Hematopoietic multipotent progenitor cell (in vitro differentiated cells): Measurements from ENCODE around the gene WNT7B. TPM values are rescaled to one million over a fixed set of nuclear protein-coding genes. Genes with fewer than 3 reads are reported as not detected.

Source experiments
- DNase-seq, 3 donors: peaks; one replicate each; pipeline ENCODE4 v3.0.0-alpha.2; 2011 to 2015; ENCODE audit warnings: low read depth in 2 of 3, low spot score in 2 of 3
- total RNA-seq: library from RNA; depleted of rRNA; stranded (reverse); fragments of >200 nt; gene quantifications from one replicate; pipeline ENCODE4 v1.2.3, GENCODE V29; 2012

The WNT7B gene
- total RNA-seq, 1 donor, result under 0.01 TPM

GRCh38 chr22:45914309-45914708, 62.7 kb downstream of the WNT7B start:
- DNase-seq, result no peak

GRCh38 chr22:45912910-45913309, 64.1 kb downstream of the WNT7B start:
- DNase-seq, result no peak

- peak in 1 of 3 donors; percentile 17 for DNase-seq
These were observed 65.2 kb downstream of the WNT7B start for GRCh38 chr22:45911601-45912271.

DNA sequence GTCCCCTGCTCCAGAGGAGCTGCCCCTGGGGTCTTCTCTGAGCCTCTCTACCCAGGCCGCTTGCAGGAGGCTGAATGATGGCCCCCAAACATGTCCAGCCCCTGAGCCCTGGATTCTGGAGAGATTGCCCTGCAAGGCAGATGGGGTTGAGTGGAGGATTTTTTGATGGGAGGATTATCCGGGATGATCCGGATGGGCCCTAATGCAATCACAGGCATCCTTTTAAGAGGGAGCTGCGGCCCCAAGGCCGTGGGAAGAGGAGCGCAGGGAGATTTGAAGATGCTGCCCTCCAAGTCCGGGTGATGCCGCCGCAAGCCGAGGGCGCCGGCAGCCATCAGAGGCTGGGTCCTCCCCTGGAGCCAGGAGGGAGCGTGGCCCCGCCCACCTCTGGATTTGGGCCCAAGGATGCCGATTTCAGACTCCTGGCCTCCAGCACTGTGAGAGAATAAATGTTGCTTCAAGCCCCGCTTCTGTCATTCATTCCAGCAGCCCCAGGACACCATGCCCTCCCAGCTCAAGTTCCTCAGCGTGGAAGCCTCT, 66.0 kb downstream of the WNT7B start:
- no peak for DNase-seq

DNA sequence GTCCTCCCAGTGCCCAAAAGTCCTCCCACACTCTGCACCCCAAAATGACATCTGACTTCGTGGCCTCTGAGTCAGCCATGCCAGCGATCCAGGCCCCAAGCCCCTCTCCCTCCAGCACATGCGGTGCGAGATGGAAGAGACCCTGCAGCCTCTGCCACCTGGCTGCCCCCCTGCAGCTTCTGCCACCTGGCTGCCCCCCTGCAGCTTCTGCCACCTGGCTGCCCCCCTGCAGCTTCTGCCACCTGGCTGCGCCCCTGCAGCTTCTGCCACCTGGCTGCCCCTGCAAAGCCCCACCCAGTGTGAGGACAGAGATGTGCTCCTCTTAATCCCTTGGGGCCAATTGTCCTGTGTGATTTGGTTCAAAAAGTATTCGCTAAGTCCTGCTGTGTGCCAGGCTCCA, 68.0 kb downstream of the WNT7B start:
- DNase-seq, result no peak

DNA sequence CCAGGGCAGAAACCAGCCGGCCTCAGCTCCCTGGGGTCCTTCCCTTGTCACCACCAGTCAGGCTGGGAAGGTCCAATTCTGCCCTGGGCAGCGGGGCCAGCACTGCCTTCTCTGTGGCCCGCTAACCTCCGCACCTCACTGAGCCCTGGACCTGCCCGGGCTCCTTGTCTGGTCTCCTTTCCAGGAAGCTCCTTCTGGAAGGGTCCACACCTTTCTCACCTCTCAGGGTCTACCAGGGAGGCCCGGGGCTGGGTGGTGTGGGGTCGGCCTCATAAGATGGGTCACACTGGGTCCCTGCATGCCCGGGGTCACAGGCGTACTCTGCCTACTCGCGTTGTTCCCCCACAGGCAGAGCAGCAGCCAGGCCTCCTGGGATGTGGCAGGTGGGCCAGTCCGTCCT, 69.0 kb downstream of the WNT7B start:
- no peak for DNase-seq

- DNase-seq, result no peak
These were observed 69.6 kb downstream of the WNT7B start for GRCh38 chr22:45907378-45907777.

- DNase-seq, result no peak
These were observed 70.0 kb downstream of the WNT7B start for GRCh38 chr22:45906946-45907345.

DNA sequence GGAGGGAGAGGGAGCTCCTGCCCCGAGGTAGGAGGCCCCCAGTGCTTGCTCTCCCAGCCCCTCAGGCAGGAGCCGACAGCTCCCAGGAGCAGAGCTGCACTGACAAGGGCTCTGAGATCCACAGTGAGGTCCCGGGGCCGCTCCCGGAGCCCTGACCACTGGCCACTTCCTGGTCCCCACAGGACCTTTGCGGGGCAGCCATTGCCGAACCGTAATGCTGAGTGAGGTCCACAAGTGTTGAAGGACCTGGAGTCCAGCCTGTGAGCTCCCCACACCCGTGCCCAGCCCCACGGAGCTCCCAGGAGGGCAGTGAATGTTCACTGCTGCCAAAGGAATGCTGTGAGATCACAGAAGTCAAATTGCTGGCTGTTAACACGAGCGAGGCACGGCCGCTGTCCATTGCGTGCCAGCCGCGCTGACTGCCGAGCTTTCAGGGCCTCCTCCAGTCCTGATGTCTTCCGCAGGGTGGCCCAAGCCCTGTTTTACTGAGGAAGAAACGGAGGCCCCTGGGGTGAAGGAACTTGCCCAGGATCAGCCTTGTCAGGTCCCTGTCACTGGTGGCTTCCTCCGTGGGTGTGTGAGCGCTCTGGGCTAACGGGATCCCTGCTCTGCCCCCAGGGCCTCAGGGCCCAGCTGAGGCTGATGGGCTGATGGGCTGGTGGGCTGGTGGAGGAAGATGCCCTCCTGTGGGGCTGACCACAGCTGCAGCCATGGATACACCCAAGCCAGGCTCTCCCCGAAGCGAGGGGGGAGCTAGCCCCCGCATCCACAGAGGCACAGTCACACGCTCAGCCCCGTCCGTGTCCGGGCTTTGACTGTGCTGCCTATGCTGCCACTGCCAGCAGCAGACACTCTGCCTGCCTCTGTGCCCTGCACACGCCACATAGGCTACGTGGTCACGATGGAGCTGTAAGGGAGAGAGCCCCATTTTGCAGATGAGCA, 70.8 kb downstream of the WNT7B start:
- no peak for DNase-seq

DNA sequence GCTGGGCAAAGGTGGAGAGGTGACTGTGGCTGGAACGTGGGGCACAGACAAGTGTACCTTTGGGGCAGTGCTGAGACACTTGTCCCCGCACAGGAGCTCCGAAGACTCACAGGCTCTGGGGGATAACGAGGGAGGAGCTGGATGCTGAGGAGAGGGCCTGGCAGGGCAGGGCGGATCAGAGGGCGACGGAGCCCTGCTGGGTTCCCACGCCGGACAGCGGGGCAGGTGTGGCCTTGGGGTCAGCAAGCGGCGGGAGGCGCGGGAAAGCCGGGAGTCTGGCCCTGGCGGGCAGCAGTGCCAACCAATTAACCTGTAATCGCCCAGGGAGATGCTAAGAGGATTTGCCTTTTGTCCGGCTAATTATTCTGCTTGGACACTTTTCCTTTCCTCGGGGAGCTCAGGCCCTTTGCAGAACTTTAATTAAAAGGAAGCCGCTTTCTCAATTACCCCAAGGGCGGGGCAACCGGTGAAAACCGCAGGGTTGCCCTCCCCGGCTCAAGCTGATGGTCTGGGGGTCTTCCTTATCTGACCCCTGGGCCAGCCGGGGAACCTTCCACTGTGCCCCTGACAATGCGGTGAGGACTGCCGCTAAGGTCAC, 71.5 kb downstream of the WNT7B start:
- no peak for DNase-seq

DNA sequence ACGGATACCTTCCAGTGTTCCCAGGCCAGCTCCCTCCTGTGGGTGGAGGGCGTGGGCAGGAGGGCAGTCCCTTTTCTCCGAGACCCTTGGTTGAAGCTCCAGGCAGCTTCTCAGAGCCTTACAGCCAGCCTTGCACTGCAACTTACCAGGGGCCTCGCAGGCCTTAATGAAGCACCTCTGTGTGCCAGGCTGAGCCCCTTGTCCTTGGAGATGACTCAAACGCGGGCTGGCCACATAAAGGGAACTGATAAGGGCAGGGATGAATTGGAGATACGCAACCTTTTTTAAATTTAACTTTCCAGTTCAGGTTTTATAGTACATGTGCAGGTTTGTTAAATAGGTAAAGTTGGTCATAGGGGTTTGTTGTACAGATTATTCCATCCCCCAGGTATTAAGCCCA, 72.7 kb downstream of the WNT7B start:
- DNase-seq, result no peak

- DNase-seq, result peak in 2 of 3 donors; percentile 76 to 83
These were observed 73.4 kb downstream of the WNT7B start for GRCh38 chr22:45903355-45904135.

DNA sequence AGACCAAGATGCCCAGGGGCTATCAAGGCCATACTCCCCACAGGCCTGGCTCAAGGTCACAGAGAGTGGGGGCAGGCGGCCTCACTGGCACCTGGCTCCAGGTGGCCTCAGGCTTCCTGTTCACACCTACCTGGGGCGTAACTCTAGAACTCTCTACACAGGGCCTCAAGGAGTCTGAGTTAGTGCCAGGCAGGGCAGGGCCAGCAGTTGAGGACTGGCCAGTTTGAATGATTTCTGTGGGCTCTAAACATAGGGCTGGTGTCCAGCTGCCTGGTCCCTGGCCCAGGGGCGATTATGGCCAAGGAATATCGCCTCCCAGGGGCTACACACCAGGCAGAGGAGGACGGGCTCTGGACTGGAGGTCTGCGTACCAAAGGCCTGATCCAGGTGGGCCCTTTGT, 79.2 kb downstream of the WNT7B start:
- no peak for DNase-seq

DNA sequence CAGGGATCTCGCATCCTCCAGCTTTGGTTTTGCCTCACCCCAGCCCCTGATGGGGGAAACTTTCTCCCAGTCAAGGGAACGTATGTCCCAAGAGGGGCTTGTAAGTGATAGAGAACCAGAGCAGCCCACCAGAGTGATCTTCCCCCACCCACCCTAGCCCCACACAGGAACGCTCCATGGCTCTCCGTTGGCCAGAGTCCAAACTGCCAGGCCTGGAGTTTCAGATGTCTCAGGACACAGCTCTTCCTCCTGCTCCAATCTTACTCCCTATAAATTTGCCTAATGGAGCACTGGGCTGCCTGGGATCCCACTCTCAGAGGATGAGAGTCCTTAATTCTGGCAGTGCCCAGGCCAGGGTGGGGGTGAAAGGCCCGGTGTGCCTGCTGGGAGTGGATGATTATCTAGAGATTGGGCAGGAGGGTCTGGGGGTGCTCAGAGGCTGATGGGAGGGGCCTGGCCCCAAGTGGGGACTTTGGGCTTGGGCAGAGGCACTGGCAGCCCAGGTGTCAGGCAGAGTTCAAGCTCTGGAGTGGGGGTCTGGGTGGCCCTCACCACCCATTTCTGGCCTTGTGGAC, 79.9 kb downstream of the WNT7B start:
- DNase-seq, result no peak

DNA sequence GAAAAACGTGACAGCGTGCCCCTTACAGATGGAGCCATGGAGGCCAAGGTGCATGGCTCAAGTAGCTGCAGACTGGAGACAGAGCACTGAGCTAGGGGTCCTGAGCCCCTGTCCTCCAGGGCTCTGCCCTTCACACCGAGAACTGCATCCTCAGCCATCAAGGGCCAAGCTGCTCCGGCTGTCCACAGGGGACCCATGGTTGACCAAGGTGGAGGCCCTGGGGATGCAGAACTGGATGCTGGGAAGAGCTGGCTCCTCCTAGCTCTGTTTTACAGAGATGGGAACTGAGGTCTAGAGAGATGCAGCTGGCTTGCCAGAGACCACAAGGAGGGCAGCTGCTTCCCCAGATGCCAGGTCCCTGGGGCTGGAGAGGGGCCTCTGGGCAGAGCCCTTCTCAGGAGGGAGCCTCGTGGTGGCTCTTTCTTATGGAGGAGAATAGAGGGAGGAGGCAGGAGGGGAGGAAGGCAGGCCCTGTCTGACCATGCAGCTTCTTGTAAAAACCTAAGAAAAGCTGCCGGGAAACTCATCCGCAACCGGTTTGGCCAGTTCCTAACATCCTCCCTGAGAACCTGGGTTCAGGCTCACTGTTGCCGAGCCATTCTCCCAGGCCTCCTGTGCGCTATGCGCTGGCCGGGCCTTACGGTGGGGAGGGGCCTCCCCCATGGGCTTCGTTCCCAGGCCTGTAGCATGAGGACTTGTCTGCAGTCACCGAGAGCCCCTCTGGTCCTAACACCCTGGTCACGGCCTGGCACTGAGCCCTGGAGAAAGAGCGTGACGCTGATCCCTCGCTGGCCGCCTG, 80.6 kb downstream of the WNT7B start:
- DNase-seq, result no peak

GRCh38 chr22:45895436-45896152, 81.4 kb downstream of the WNT7B start:
- DNase-seq, result no peak

GRCh38 chr22:45893516-45893915, 83.4 kb downstream of the WNT7B start:
- no peak for DNase-seq

DNA sequence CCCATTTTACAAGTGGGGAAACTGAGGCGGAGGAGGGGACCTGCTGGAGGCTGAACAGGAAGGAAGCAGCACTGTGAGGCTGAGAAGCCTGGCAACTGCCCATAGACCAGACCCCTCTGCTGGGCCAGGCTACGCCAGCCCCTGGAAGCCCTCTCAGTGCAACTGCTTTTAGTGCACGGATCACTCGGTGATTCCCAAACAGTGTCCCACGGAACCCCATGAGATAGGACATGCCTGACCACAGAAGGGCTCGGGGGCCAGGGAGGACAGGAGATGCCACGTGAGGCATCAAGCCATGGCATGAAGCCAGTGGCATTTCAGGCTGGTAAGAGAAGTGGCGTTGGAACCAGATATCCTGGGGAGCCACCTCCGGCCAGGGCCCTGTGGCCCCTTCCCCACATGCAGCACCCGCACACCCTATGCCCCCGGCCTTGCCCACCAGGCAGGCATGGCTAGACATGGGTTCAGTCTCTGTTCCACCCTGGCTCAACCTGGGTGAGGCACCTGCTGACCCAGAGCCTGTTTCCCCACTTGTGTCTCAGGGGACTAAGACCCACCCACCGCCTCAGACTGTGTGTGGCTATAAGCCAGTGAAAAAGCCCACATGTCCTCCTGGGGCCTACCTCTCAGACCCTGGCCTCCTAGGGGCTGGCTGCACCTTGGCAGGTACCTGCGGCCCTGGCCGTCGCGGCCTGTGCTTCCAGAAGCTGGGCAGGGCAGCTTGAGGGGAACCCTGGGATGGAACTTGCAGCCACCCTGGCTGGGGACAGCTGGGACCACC, 84.1 kb downstream of the WNT7B start:
- no peak for DNase-seq
